Choroid plexus epithelial cell (primary cell): ENCODE measurements around the gene STIM2.
"Not testable (repeated sequence)": the region's sequence is repeated elsewhere in the genome, so short reads cannot be mapped to it uniquely, and the experiment has no call there.

ENCODE experiments used
- DNase-seq: peaks from one replicate; pipeline ENCODE4 v3.0.0-alpha.2; 2010; ENCODE audit warnings: low read depth
- H3K4me3 ChIP-seq: 2 replicates; pipeline ENCODE4 v1.5.1; 2011; ENCODE audit warnings: low read depth, mild to moderate bottlenecking, control low read depth, low read length, moderate library complexity
- CTCF ChIP-seq: conservative IDR thresholded peaks from 2 replicates; pipeline ENCODE4 v1.5.1; 2011; ENCODE audit warnings: low read depth, mild to moderate bottlenecking, control low read depth, inconsistent platforms, low read length, moderate library complexity

The STIM2 gene

GRCh38 chr4:26819478-26820095, 41.1 kb upstream of the STIM2 start:
- H3K4me3 ChIP-seq = no peak overlapping the region
- no peak for DNase-seq
- TF ChIP-seq CTCF = no peak

GRCh38 chr4:26820346-26820745, 40.3 kb upstream of the STIM2 start:
- no peak for TF ChIP-seq CTCF
- DNase-seq = no peak
- no peak overlapping the region for H3K4me3 ChIP-seq

- H3K4me3 ChIP-seq = no peak overlapping the region
- DNase-seq = no peak
- TF ChIP-seq CTCF = no peak
Observed at GRCh38 chr4:26821031-26821430, 39.6 kb upstream of the STIM2 start.

GRCh38 chr4:26821677-26822503, 38.8 kb upstream of the STIM2 start:
- no peak for TF ChIP-seq CTCF
- no peak overlapping the region for H3K4me3 ChIP-seq
- no peak for DNase-seq

- no peak for TF ChIP-seq CTCF
- DNase-seq = no peak
- no peak overlapping the region for H3K4me3 ChIP-seq
Observed at GRCh38 chr4:26822546-26822945, 38.1 kb upstream of the STIM2 start.

GRCh38 chr4:26822974-26823373, 37.7 kb upstream of the STIM2 start:
- H3K4me3 ChIP-seq, DNase-seq: not testable (repeated sequence)

GRCh38 chr4:26823583-26823982, 37.1 kb upstream of the STIM2 start:
- no peak for TF ChIP-seq CTCF
- no peak overlapping the region for H3K4me3 ChIP-seq
- DNase-seq = no peak
